ENCODE measurements around the gene PLCB4.

The PLCB4 gene

GRCh38 chr20:9052136-9052535 is 16.8 kb upstream of the PLCB4 start:
- H3K36me3 ChIP-seq (ENCODE audit: control insufficient read depth in 2 of 2, insufficient read depth in 1 of 2, low read length in 2 of 2), result no peaks in the 10 kb centered on the region
- TF ChIP-seq ZNF777 (tag by site-specific recombination; IDR thresholded peaks at IDR 0.05; ENCODE audit: borderline replicate concordance) (no peak), ZNF311 (tag by site-specific recombination; IDR thresholded peaks at IDR 0.05; ENCODE audit: borderline replicate concordance) (no peak), ZNF473 (tag by site-specific recombination; IDR thresholded peaks at IDR 0.05) (no peak), ZNF600 (tag by site-specific recombination; IDR thresholded peaks at IDR 0.05) (no peak), ZNF239 (tag by site-specific recombination; IDR thresholded peaks at IDR 0.05) (no peak), BCL6B (tag by site-specific recombination; IDR thresholded peaks at IDR 0.05) (no peak), ZNF701 (tag by site-specific recombination; IDR thresholded peaks at IDR 0.05) (no peak), REPIN1 (tag by site-specific recombination; IDR thresholded peaks at IDR 0.05; ENCODE audit: low read depth) (no peak), HIC1 (tag by site-specific recombination; IDR thresholded peaks at IDR 0.05) (no peak), BCL11A (tag by site-specific recombination; IDR thresholded peaks at IDR 0.05; ENCODE audit: low read depth) (no peak), ZNF138 (tag by site-specific recombination; IDR thresholded peaks at IDR 0.05; ENCODE audit: borderline replicate concordance) (no peak), KLF16 (tag by site-specific recombination; IDR thresholded peaks at IDR 0.05) (no peak)
- 0 out of 2 replicates have a peak, but pooled peaks cover 2% of the 10 kb centered on the region for H3K4me1 ChIP-seq (ENCODE audit: control insufficient read depth, insufficient read depth, low read length)
- POLR2A ChIA-PET, result no interaction called here
- no peaks in the 10 kb centered on the region for H3K9me3 ChIP-seq (ENCODE audit: control insufficient read depth, insufficient read depth, low read depth, low read length)
- CTCF ChIA-PET, result no interaction called here
- H3K27ac ChIP-seq (ENCODE audit: extremely low read depth, low read depth, low read length), result no peak overlapping the region
- no peak overlapping the region for H3K4me3 ChIP-seq (ENCODE audit: low read depth, low read length)

- CTCF ChIA-PET, result no interaction called here
- Histone ChIP-seq H3K36me3 (ENCODE audit: control insufficient read depth in 2 of 2, insufficient read depth in 1 of 2, low read length in 2 of 2) (no peaks in the 10 kb centered on the region), H3K27ac (ENCODE audit: extremely low read depth, low read depth, low read length) (no peak overlapping the region), H3K4me3 (ENCODE audit: low read depth, low read length) (no peak overlapping the region), H3K9me3 (ENCODE audit: control insufficient read depth, insufficient read depth, low read depth, low read length) (no peaks in the 10 kb centered on the region), H3K4me1 (ENCODE audit: control insufficient read depth, insufficient read depth, low read length) (0 out of 2 replicates have a peak, but pooled peaks cover 2% of the 10 kb centered on the region)
- POLR2A ChIA-PET, result no interaction called here
- TF ChIP-seq MZF1 (tag by site-specific recombination; IDR thresholded peaks at IDR 0.05; ENCODE audit: borderline replicate concordance) (no peak), INSM2 (tag by site-specific recombination; IDR thresholded peaks at IDR 0.05) (no peak), ZNF777 (tag by site-specific recombination; IDR thresholded peaks at IDR 0.05; ENCODE audit: borderline replicate concordance) (no peak), KLF1 (tag by site-specific recombination; IDR thresholded peaks at IDR 0.05) (no peak), ZBTB7A (tag by site-specific recombination; IDR thresholded peaks at IDR 0.05; ENCODE audit: low read depth) (no peak), REPIN1 (tag by site-specific recombination; IDR thresholded peaks at IDR 0.05; ENCODE audit: low read depth) (no peak), SETDB1 (IDR thresholded peaks at IDR 0.05; ENCODE audit: insufficient read length, low read length) (no peak), ZNF548 (tag by site-specific recombination; IDR thresholded peaks at IDR 0.05) (no peak), ZNF140 (tag by site-specific recombination; IDR thresholded peaks at IDR 0.05) (no peak), BCL6B (tag by site-specific recombination; IDR thresholded peaks at IDR 0.05) (no peak), ZNF558 (tag by site-specific recombination; IDR thresholded peaks at IDR 0.05) (no peak), ZNF704 (tag by site-specific recombination; IDR thresholded peaks at IDR 0.05) (no peak), ZNF404 (tag by site-specific recombination; IDR thresholded peaks at IDR 0.05) (no peak), ZNF280C (tag by site-specific recombination; IDR thresholded peaks at IDR 0.05) (no peak), ZNF239 (tag by site-specific recombination; IDR thresholded peaks at IDR 0.05) (no peak), ZXDB (tag by site-specific recombination; IDR thresholded peaks at IDR 0.05) (no peak), TRIM28 (IDR thresholded peaks at IDR 0.05; ENCODE audit: borderline replicate concordance, low read length) (no peak), ZNF843 (tag by site-specific recombination; IDR thresholded peaks at IDR 0.05) (no peak)
Measured at GRCh38 chr20:9053108-9053507, 15.8 kb upstream of the PLCB4 start.

Data from HEK293 (cell line).